HepG2 (cell line): ENCODE data around the gene RETREG2. TPM values are rescaled to one million over a fixed set of nuclear protein-coding genes. Genes with fewer than 3 reads are reported as not detected.

Source experiments
- BRD4 ChIP-seq: sonication (generic); formaldehyde crosslinking; IDR thresholded peaks from 2 replicates; pipeline ENCODE4 v1.4.0; 2020; ENCODE audit warnings: missing genetic modification reagents
- HDAC2 ChIP-seq: sonication (generic); formaldehyde crosslinking; IDR thresholded peaks from 2 replicates; pipeline ENCODE4 v1.4.0; 2020; ENCODE audit warnings: missing genetic modification reagents
- MIER2 ChIP-seq: IDR thresholded peaks from 2 replicates; pipeline ENCODE4 v1.6.1; 2016; ENCODE audit warnings: missing biosample characterization, missing genetic modification reagents
- NFATC3 ChIP-seq: sonication (generic); formaldehyde crosslinking; IDR thresholded peaks from 2 replicates; pipeline ENCODE4 v1.5.1; 2020; ENCODE audit warnings: mild to moderate bottlenecking, missing genetic modification reagents
- SOX6 ChIP-seq, 2 experiments: fragments of 450-650 bp in 1 of 2; sonication (generic) in 1 of 2; formaldehyde crosslinking in 1 of 2; IDR thresholded peaks; 2 replicates each; pipeline versions ENCODE4 v1.4.0 to v1.6.1; 2017 to 2020; ENCODE audit warnings: antibody characterized with exemption in 1 of 2, mild to moderate bottlenecking in 1 of 2, missing genetic modification reagents in 1 of 2
- ZNF121 ChIP-seq: sonication (generic); formaldehyde crosslinking; IDR thresholded peaks from 2 replicates; pipeline ENCODE4 v1.5.0; 2020; ENCODE audit warnings: mild to moderate bottlenecking, missing genetic modification reagents
- ZNF501 ChIP-seq: sonication (generic); formaldehyde crosslinking; IDR thresholded peaks from 2 replicates; pipeline ENCODE4 v1.5.1; 2020; ENCODE audit warnings: mild to moderate bottlenecking, moderate library complexity, missing genetic modification reagents
- polyA plus RNA-seq, 8 experiments: library from polyadenylated mRNA; depleted of rRNA in 3 of 8; stranded (reverse) in 7 of 8; unstranded in 1 of 8; fragments of >200 nt; fragmentation: Illumina TruSeq in 4 of 8; extraction: Trizol in 4 of 8; gene quantifications; 2 replicates each; pipeline versions ENCODE4 v1.2.1 to v1.2.3, GENCODE V29; 2011 to 2016; ENCODE audit warnings: low read depth in 4 of 8, missing spikeins in 1 of 8, mixed read lengths in 1 of 8; ENCODE audit not compliant: insufficient read depth in 1 of 8
- total RNA-seq, 5 experiments: library from RNA; depleted of rRNA; stranded (reverse); fragments of >200 nt; fragmentation: Illumina TruSeq; extraction: Trizol; gene quantifications; 2 replicates each; pipeline ENCODE4 v1.2.3, GENCODE V29; 2016; ENCODE audit warnings: low read depth in 1 of 5
- TF ChIP-seq, protein P1 (sequence below): IDR thresholded peaks from 2 replicates; pipeline ENCODE4 v1.4.0; 2020; ENCODE audit warnings: mild to moderate bottlenecking, missing genetic modification reagents
- TF ChIP-seq, protein P2 (sequence below): sonication (generic); formaldehyde crosslinking; IDR thresholded peaks from 2 replicates; pipeline ENCODE4 v1.4.0; 2020; ENCODE audit warnings: missing genetic modification reagents
- TF ChIP-seq, protein P3 (sequence below): sonication (generic); formaldehyde crosslinking; IDR thresholded peaks from 2 replicates; pipeline ENCODE4 v1.9.0; 2021; ENCODE audit warnings: missing genetic modification reagents, borderline replicate concordance
- TF ChIP-seq, protein P4 (sequence below): sonication (generic); formaldehyde crosslinking; conservative IDR thresholded peaks from 2 replicates; pipeline ENCODE4 v1.4.0; 2020; ENCODE audit warnings: missing genetic modification reagents
- TF ChIP-seq, protein P5 (sequence below): sonication (generic); formaldehyde crosslinking; IDR thresholded peaks from 2 replicates; pipeline ENCODE4 v1.8.1; 2023; ENCODE audit warnings: missing genetic modification reagents, mild to moderate bottlenecking, borderline replicate concordance
- TF ChIP-seq, protein P6 (sequence below): sonication (generic); formaldehyde crosslinking; IDR thresholded peaks from 2 replicates; pipeline ENCODE4 v1.4.0; 2020; ENCODE audit warnings: missing genetic modification reagents

Gene RETREG2
- total and polyA plus RNA-seq, 2 of the 13 experiments (the other 11 are each of a cell fraction or from before 2014, with no cell fraction given): 86.0 to 134 TPM

DNA sequence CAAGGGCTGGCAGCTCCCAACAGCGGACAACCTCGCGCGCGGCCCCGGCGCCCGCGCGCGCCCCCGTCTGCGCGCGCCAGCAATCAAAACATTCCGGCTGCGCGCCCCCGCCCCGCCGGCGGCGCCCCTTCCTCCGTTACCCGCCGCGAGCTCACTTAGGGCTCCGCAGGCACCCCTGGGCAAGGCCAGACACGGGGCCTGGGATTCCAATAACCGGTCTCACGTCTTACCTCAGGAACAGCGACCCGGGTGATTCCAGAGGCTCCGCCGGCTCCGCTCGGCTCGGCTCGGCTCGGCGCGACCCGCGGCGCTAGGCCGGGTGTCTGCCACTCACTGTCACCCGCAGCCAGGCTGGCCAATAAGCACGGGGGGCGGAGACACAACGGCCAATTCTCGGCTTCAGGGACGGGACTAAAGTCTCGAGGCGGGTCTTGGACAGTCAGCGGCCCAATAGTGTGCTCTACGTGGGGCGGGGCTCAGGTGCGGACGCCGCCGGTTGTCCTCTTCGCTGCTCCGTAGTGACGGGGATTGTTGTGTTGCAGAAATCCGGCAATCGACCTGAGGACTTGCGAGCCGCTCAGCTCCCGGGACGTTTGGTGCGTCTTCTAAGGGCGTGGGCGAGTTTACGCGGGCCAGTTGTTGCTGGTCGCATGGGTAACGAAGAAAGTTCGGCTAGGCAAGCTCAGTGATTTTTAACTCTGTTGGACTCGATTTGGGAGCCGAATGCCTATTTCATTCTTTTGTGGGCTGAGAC is 51.4 kb downstream of the RETREG2 start, which contains the start of the genes ANKZF1 and ATG9A (continued):
- TF ChIP-seq, protein P1, sequence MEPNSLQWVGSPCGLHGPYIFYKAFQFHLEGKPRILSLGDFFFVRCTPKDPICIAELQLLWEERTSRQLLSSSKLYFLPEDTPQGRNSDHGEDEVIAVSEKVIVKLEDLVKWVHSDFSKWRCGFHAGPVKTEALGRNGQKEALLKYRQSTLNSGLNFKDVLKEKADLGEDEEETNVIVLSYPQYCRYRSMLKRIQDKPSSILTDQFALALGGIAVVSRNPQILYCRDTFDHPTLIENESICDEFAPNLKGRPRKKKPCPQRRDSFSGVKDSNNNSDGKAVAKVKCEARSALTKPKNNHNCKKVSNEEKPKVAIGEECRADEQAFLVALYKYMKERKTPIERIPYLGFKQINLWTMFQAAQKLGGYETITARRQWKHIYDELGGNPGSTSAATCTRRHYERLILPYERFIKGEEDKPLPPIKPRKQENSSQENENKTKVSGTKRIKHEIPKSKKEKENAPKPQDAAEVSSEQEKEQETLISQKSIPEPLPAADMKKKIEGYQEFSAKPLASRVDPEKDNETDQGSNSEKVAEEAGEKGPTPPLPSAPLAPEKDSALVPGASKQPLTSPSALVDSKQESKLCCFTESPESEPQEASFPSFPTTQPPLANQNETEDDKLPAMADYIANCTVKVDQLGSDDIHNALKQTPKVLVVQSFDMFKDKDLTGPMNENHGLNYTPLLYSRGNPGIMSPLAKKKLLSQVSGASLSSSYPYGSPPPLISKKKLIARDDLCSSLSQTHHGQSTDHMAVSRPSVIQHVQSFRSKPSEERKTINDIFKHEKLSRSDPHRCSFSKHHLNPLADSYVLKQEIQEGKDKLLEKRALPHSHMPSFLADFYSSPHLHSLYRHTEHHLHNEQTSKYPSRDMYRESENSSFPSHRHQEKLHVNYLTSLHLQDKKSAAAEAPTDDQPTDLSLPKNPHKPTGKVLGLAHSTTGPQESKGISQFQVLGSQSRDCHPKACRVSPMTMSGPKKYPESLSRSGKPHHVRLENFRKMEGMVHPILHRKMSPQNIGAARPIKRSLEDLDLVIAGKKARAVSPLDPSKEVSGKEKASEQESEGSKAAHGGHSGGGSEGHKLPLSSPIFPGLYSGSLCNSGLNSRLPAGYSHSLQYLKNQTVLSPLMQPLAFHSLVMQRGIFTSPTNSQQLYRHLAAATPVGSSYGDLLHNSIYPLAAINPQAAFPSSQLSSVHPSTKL: peak; percentile 29
- TF ChIP-seq NFATC3: peak; percentile 75; the same call in 1 of the 2 replicates
- TF ChIP-seq, protein P2, sequence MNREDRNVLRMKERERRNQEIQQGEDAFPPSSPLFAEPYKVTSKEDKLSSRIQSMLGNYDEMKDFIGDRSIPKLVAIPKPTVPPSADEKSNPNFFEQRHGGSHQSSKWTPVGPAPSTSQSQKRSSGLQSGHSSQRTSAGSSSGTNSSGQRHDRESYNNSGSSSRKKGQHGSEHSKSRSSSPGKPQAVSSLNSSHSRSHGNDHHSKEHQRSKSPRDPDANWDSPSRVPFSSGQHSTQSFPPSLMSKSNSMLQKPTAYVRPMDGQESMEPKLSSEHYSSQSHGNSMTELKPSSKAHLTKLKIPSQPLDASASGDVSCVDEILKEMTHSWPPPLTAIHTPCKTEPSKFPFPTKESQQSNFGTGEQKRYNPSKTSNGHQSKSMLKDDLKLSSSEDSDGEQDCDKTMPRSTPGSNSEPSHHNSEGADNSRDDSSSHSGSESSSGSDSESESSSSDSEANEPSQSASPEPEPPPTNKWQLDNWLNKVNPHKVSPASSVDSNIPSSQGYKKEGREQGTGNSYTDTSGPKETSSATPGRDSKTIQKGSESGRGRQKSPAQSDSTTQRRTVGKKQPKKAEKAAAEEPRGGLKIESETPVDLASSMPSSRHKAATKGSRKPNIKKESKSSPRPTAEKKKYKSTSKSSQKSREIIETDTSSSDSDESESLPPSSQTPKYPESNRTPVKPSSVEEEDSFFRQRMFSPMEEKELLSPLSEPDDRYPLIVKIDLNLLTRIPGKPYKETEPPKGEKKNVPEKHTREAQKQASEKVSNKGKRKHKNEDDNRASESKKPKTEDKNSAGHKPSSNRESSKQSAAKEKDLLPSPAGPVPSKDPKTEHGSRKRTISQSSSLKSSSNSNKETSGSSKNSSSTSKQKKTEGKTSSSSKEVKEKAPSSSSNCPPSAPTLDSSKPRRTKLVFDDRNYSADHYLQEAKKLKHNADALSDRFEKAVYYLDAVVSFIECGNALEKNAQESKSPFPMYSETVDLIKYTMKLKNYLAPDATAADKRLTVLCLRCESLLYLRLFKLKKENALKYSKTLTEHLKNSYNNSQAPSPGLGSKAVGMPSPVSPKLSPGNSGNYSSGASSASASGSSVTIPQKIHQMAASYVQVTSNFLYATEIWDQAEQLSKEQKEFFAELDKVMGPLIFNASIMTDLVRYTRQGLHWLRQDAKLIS: peak; percentile 34; the same call in 1 of the 2 replicates
- TF ChIP-seq, protein P3, sequence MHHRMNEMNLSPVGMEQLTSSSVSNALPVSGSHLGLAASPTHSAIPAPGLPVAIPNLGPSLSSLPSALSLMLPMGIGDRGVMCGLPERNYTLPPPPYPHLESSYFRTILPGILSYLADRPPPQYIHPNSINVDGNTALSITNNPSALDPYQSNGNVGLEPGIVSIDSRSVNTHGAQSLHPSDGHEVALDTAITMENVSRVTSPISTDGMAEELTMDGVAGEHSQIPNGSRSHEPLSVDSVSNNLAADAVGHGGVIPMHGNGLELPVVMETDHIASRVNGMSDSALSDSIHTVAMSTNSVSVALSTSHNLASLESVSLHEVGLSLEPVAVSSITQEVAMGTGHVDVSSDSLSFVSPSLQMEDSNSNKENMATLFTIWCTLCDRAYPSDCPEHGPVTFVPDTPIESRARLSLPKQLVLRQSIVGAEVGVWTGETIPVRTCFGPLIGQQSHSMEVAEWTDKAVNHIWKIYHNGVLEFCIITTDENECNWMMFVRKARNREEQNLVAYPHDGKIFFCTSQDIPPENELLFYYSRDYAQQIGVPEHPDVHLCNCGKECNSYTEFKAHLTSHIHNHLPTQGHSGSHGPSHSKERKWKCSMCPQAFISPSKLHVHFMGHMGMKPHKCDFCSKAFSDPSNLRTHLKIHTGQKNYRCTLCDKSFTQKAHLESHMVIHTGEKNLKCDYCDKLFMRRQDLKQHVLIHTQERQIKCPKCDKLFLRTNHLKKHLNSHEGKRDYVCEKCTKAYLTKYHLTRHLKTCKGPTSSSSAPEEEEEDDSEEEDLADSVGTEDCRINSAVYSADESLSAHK: no peak
- TF ChIP-seq, protein P4, sequence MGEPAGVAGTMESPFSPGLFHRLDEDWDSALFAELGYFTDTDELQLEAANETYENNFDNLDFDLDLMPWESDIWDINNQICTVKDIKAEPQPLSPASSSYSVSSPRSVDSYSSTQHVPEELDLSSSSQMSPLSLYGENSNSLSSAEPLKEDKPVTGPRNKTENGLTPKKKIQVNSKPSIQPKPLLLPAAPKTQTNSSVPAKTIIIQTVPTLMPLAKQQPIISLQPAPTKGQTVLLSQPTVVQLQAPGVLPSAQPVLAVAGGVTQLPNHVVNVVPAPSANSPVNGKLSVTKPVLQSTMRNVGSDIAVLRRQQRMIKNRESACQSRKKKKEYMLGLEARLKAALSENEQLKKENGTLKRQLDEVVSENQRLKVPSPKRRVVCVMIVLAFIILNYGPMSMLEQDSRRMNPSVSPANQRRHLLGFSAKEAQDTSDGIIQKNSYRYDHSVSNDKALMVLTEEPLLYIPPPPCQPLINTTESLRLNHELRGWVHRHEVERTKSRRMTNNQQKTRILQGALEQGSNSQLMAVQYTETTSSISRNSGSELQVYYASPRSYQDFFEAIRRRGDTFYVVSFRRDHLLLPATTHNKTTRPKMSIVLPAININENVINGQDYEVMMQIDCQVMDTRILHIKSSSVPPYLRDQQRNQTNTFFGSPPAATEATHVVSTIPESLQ (CRISPR knock-in tag): no peak; the same call in 1 of the 2 replicates
- no peak for TF ChIP-seq MIER2
- peak; percentile 53; the same call in 1 of the 2 replicates for TF ChIP-seq HDAC2 (CRISPR knock-in tag)
- TF ChIP-seq ZNF121: 0 out of 2 replicates have a peak, but pooled peaks have one; percentile 54
- TF ChIP-seq, protein P5, sequence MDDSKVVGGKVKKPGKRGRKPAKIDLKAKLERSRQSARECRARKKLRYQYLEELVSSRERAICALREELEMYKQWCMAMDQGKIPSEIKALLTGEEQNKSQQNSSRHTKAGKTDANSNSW (CRISPR knock-in tag): peak; percentile 49; the same call in 1 of the 2 replicates
- TF ChIP-seq ZNF501 (CRISPR knock-in tag): peak; percentile 70
- TF ChIP-seq, protein P6, sequence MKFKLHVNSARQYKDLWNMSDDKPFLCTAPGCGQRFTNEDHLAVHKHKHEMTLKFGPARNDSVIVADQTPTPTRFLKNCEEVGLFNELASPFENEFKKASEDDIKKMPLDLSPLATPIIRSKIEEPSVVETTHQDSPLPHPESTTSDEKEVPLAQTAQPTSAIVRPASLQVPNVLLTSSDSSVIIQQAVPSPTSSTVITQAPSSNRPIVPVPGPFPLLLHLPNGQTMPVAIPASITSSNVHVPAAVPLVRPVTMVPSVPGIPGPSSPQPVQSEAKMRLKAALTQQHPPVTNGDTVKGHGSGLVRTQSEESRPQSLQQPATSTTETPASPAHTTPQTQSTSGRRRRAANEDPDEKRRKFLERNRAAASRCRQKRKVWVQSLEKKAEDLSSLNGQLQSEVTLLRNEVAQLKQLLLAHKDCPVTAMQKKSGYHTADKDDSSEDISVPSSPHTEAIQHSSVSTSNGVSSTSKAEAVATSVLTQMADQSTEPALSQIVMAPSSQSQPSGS (CRISPR knock-in tag): peak; percentile 53
- no peak for TF ChIP-seq SOX6 (IDR thresholded peaks at IDR 0.05)
- TF ChIP-seq SOX6 (CRISPR knock-in tag; IDR thresholded peaks at IDR 0.05): peak; percentile 62
- no peak for TF ChIP-seq BRD4 (CRISPR knock-in tag)
